Measurements from ENCODE around the gene TMEM43. TPM values are rescaled to one million over a fixed set of nuclear protein-coding genes. Genes with fewer than 3 reads are reported as not detected.

TMEM43 gene
- total and polyA plus RNA-seq, 2 of the 13 experiments (the other 11 are each of a cell fraction or from before 2014, with no cell fraction given), result 48.9 to 50.5 TPM

- TF ChIP-seq IRF2 (CRISPR knock-in tag; IDR thresholded peaks at IDR 0.05) (no peak), POLR2AphosphoS5 (IDR thresholded peaks at IDR 0.05; ENCODE audit: low read depth, low read length) (no peak; the same call in none of the 2 replicates), PAWR (CRISPR knock-in tag; IDR thresholded peaks at IDR 0.05; ENCODE audit: borderline replicate concordance) (no peak), PRDM4 (CRISPR knock-in tag; IDR thresholded peaks at IDR 0.05; ENCODE audit: borderline replicate concordance) (no peak), BRF2 (CRISPR knock-in tag; IDR thresholded peaks at IDR 0.05) (peak; percentile 18; the same call in 1 of the 2 replicates), ZBTB20 (CRISPR knock-in tag; IDR thresholded peaks at IDR 0.05; ENCODE audit: borderline replicate concordance, low read depth) (peak; percentile 73; the same call in 1 of the 2 replicates), FOXM1 (CRISPR knock-in tag; IDR thresholded peaks at IDR 0.05) (no peak), ELF3 (CRISPR knock-in tag; IDR thresholded peaks at IDR 0.05) (no peak), SALL2 (CRISPR knock-in tag; IDR thresholded peaks at IDR 0.05) (peak; percentile 24; the same call in 1 of the 2 replicates), ARID2 (CRISPR knock-in tag; IDR thresholded peaks at IDR 0.05; ENCODE audit: borderline replicate concordance) (no peak), SRSF4 (IDR thresholded peaks at IDR 0.05; ENCODE audit: low read depth, low read length, poor library complexity, severe bottlenecking) (no peak), ZBTB38 (CRISPR knock-in tag; IDR thresholded peaks at IDR 0.05) (no peak), ARID5B (CRISPR knock-in tag; IDR thresholded peaks at IDR 0.05) (peak; percentile 4; the same call in 1 of the 2 replicates), CEBPG (CRISPR knock-in tag; IDR thresholded peaks at IDR 0.05) (no peak), MAFG (CRISPR knock-in tag; IDR thresholded peaks at IDR 0.05) (no peak), ZNF317 (CRISPR knock-in tag; IDR thresholded peaks at IDR 0.05) (no peak), EED (CRISPR knock-in tag; IDR thresholded peaks at IDR 0.05) (no peak), ZNF704 (CRISPR knock-in tag; IDR thresholded peaks at IDR 0.05; ENCODE audit: borderline replicate concordance) (no peak), ZBTB2 (CRISPR knock-in tag; IDR thresholded peaks at IDR 0.05; ENCODE audit: low read depth) (no peak), SIX1 (CRISPR knock-in tag; IDR thresholded peaks at IDR 0.05; ENCODE audit: borderline replicate concordance) (no peak), DDIT3 (CRISPR knock-in tag; IDR thresholded peaks at IDR 0.05) (no peak)
Measured at GRCh38 chr3:14124223-14124614, 633 bp upstream of the TMEM43 start (continued).
